ENCODE results near the gene SYCN. TPM values are rescaled to one million over a fixed set of nuclear protein-coding genes. Genes with fewer than 3 reads are reported as not detected.

Gene SYCN
- total RNA-seq, 4 donors from 2014 or later: not detected

DNA sequence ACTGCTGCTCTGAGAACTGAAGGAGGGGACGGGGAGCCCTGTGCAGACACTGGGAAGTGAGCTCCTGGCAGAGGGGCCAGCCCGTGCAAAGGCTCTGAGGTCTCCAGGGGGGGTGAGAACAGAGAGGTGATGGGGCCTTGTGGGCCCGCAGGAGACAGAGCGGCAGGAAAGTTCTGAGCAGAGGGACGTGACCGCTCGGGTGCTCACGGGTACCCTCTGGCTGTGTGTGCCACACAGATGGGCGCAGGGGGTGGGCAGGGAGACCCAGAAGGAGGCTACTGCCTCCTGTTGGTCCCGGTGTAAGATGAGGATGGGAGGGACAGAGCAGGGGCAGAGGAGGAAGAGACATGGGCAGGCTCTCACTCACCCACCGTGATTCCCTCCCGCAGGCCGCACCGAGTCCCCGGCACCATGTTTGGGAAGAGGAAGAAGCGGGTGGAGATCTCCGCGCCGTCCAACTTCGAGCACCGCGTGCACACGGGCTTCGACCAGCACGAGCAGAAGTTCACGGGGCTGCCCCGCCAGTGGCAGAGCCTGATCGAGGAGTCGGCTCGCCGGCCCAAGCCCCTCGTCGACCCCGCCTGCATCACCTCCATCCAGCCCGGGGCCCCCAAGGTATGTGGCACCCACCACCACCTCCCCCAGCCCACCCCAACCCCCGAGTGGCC is 34.8 kb downstream of the SYCN start:
- Histone ChIP-seq H3K27ac (no peak overlapping the region), H3K4me3 (no peak overlapping the region), H3K36me3 (no peaks in the 10 kb centered on the region), H3K9me3 (no peaks in the 10 kb centered on the region), H3K4me1 (peaks cover 0 to 19% of the 10 kb centered on the region in 2 donors), H3K27me3 (no peaks in the 10 kb centered on the region)
- TF ChIP-seq POLR2A (IDR thresholded peaks at IDR 0.05): no peak
- TF ChIP-seq, protein P1, sequence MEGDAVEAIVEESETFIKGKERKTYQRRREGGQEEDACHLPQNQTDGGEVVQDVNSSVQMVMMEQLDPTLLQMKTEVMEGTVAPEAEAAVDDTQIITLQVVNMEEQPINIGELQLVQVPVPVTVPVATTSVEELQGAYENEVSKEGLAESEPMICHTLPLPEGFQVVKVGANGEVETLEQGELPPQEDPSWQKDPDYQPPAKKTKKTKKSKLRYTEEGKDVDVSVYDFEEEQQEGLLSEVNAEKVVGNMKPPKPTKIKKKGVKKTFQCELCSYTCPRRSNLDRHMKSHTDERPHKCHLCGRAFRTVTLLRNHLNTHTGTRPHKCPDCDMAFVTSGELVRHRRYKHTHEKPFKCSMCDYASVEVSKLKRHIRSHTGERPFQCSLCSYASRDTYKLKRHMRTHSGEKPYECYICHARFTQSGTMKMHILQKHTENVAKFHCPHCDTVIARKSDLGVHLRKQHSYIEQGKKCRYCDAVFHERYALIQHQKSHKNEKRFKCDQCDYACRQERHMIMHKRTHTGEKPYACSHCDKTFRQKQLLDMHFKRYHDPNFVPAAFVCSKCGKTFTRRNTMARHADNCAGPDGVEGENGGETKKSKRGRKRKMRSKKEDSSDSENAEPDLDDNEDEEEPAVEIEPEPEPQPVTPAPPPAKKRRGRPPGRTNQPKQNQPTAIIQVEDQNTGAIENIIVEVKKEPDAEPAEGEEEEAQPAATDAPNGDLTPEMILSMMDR (IDR thresholded peaks at IDR 0.05): no peak
- intact Hi-C loops (cut with DNase I; ENCODE audit: low total_unique reads): no loop called here
- DNase-seq: no peak

DNA sequence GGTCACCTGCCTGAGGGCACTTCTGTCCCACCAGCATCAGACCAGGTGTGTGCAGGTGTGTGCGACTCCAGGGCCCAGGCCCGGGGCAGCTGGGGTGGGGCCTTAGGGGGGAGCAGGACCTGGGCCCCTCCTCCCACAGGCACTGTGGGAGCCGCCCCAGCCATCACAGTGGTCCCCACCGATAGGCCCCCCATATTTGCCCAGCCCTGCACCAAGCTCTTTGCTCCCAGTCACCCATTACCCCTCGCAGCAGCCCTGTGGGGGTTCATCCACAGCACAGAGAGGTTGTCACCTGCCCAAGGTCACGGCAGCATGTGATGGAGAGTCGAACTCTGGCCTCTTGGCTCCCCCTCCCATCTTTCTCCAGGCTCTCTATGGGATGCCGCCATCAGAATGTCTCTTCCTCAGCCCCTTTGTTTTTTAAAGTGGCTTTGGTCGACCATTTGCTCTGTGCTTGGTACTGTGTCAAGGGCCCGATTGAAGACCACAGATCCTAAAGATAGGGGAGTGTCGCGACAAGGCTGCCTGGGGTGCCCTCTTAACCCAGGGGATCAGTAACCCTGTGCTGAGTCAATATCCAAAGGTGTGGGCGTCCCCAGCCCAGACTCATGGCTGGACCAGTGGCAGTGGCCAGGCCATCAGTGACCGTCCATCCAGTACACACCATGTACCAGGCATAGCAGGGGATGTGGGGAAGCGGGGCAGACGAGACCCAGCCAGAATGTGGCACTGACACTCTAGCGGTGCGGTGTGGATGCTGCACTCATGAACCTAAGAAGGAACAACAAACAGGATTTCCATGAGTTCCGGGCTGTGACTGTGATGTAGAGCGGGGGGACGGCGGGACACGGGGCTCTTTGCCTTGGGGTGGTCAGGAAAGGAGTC is 35.6 kb downstream of the SYCN start:
- Histone ChIP-seq H3K4me1 (peaks cover 0 to 19% of the 10 kb centered on the region in 2 donors), H3K4me3 (no peak overlapping the region), H3K27ac (no peak overlapping the region), H3K9me3 (no peaks in the 10 kb centered on the region), H3K36me3 (no peaks in the 10 kb centered on the region), H3K27me3 (no peaks in the 10 kb centered on the region)
- DNase-seq: no peak
- intact Hi-C loops (cut with DNase I; ENCODE audit: low total_unique reads): no loop called here
- TF ChIP-seq, protein P1 (IDR thresholded peaks at IDR 0.05): no peak
- no peak for TF ChIP-seq POLR2A (IDR thresholded peaks at IDR 0.05)

DNA sequence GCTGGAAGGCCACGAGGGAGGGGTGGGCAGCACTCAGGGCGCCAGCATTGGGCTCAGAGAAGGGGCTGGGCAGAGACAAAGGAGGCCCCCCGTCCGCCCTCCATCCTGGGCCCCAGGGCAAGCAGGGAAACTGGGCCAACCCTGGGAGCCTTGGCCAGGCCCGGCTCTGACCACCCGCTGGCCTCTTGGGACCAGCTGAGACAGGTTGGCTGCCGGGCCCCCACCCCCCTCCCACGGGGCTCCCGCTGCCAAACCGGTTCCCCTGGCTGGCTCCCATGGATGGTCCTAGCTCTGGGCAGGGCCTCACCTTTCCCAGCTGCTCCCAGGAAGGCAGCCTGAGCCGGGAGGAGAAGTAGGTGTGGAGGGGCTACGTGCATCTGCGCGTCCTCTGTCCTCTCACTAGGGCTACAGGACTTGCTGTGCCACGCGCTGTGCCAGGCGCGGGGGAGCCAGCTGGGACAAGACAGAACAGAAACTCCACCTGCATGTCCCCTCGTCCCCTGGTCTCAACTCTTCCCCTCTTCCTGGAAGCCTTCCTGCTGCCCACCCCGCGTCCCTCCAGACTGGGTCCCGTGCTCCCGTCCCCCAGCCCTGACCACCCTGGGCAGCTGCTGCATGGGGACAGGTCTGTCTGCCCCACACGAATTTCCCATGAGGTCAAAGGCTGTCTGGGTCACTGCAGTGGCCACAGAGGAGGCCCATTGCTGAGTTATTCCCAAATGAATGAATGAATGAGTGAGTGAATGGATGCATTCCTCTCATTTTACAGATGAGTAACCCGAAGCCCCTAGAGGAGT is 36.4 kb downstream of the SYCN start:
- H3K9me3 ChIP-seq: no peaks in the 10 kb centered on the region
- no peaks in the 10 kb centered on the region for H3K27me3 ChIP-seq
- DNase-seq: no peak
- peak overlapping the region; percentile 46 to 60 for H3K27ac ChIP-seq
- H3K36me3 ChIP-seq: no peaks in the 10 kb centered on the region
- H3K4me3 ChIP-seq: no peak overlapping the region
- H3K4me1 ChIP-seq: peaks cover 0 to 19% of the 10 kb centered on the region in 2 donors
- TF ChIP-seq, protein P1 (IDR thresholded peaks at IDR 0.05): no peak
- no peak for TF ChIP-seq POLR2A (IDR thresholded peaks at IDR 0.05)
- intact Hi-C loops (cut with DNase I; ENCODE audit: low total_unique reads): no loop called here

DNA sequence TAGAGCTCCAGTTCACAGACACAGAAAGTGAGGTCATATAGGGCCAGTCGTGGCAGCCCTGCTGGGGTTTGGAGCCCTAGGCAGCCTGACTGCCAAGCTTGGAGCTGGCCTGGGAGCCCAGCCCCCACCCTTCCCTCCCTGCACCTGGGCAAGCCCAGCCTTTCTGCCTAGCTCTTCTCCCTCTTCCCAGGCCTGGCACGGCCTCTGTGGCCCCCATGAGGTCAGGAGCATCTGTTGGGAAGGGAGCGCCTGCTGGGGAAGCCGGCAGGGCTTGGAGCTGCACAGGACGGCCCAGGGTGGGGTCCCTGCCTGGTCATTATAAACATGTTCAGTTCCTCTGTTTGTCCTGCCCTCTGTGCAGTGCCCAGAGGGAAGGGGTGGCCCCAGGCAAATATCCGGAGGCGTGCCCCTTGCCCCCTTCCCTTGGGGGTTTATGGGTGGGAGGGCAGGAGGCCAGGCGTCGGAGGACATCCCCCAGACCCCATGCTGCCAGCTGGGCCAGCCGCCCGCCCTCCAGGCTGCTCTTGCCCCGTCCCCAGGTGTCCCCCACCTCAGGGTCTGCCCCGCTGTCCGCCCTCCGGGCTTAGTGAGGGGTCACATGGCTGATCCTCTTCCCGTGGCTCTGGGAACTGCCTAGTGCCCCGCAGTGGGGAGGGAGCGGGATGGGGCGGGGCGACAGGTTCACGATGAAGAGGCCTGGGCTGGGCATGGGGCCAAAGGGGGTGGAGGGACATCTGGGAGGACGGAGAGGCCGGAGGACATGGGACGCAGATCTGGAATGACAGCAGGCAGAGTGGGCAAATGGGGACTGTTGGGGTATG is 37.3 kb downstream of the SYCN start:
- no peaks in the 10 kb centered on the region for H3K9me3 ChIP-seq
- DNase-seq: peak; percentile 58 to 78
- peak overlapping the region; percentile 46 to 60 for H3K27ac ChIP-seq
- H3K27me3 ChIP-seq: no peaks in the 10 kb centered on the region
- H3K4me1 ChIP-seq: peaks cover 0 to 19% of the 10 kb centered on the region in 2 donors
- intact Hi-C loops (cut with DNase I; ENCODE audit: low total_unique reads): no loop called here
- TF ChIP-seq POLR2A (IDR thresholded peaks at IDR 0.05): no peak
- TF ChIP-seq, protein P1 (IDR thresholded peaks at IDR 0.05): no peak
- no peaks in the 10 kb centered on the region for H3K36me3 ChIP-seq
- no peak overlapping the region for H3K4me3 ChIP-seq

Measured in uterus (tissue), 4 donors.